ENCODE data around the gene HES2. TPM values are rescaled to one million over a fixed set of nuclear protein-coding genes. Genes with fewer than 3 reads are reported as not detected.

HES2 gene
- total and polyA plus RNA-seq, 9 of the 15 experiments (the other 6 are each of a cell fraction or from before 2014, with no cell fraction given), result 0.05 to 0.18 (median 0.07) TPM; not detected in 4

GRCh38 chr1:6401673-6402072 lies 18.0 kb downstream of the HES2 start:
- intact Hi-C loops (cut with micrococcal nuclease), result loop anchor here (5.0 kb wide), 2 partner anchors 36 to 86 kb away; no protein-coding TSS in a partner anchor
- CTCF ChIA-PET (ENCODE audit: low intra/inter-chr PET ratio), result interaction anchor here (0.7 to 1.1 kb wide), 2 partner anchors 81 to 1470 kb away, joined by 3 to 4 read pairs; no protein-coding TSS in a partner anchor

GRCh38 chr1:6399294-6399693 lies 20.4 kb downstream of the HES2 start:
- FAIRE-seq (no peak), ATAC-seq (no peak), DNase-seq (ENCODE audit: extremely low read depth in 1 of 4, low spot score in 3 of 4) (no peak)
- Histone ChIP-seq H2AFZ (ENCODE audit: low read depth, low read length) (no peak overlapping the region), H3K4me1 (replicated peaks in 1 of 2; ENCODE audit: control insufficient read depth in 2 of 2, insufficient read depth in 2 of 2, low read length in 2 of 2) (peaks cover 1 to 12% of the 10 kb centered on the region in 2 experiments; a peak in 3 of 5 replicates), H3K9me1 (ENCODE audit: control insufficient read depth, insufficient read depth, low read length) (no peaks in the 10 kb centered on the region), H3K9me3 (replicated peaks; ENCODE audit: control insufficient read depth, insufficient read depth, low read depth, low read length) (no peaks in the 10 kb centered on the region), H3K27ac (ENCODE audit: extremely low read depth, low read depth, low read length) (no peak overlapping the region), H3K36me3 (ENCODE audit: control insufficient read depth, insufficient read depth, low read length) (no peaks in the 10 kb centered on the region), H3K4me3 (no peak overlapping the region), H4K20me1 (replicated peaks; ENCODE audit: control insufficient read depth, insufficient read depth, low read length) (no peaks in the 10 kb centered on the region), H3K79me2 (ENCODE audit: control insufficient read depth, insufficient read depth, low read length) (peaks cover under 1% of the 10 kb centered on the region; the same call in 1 of the 3 replicates), H3K9ac (ENCODE audit: insufficient read depth in 1 of 2, low read depth in 2 of 2, low read length in 2 of 2) (no peak overlapping the region), H3K4me2 (ENCODE audit: insufficient read depth, low read length) (no peak overlapping the region), H3K27me3 (ENCODE audit: control insufficient read depth in 2 of 2, insufficient read depth in 2 of 2, low read length in 2 of 2) (peaks cover 0 to 3% of the 10 kb centered on the region in 2 experiments; a peak in 3 of 5 replicates)
- TF ChIP-seq ZNF436 (CRISPR knock-in tag; IDR thresholded peaks at IDR 0.05), result no peak
- no peak for TF ChIP-seq PBX2 (CRISPR knock-in tag; IDR thresholded peaks at IDR 0.05; ENCODE audit: low read depth)
- no peak for TF ChIP-seq PBX2 (tag; conservative IDR thresholded peaks at IDR 0.05; ENCODE audit: low read depth)
- TF ChIP-seq ZNF75A (CRISPR knock-in tag; IDR thresholded peaks at IDR 0.05), result no peak
- no peak for TF ChIP-seq FOXK2 (conservative IDR thresholded peaks at IDR 0.05 in 1 of 2, IDR thresholded peaks at IDR 0.05 in 1 of 2; ENCODE audit: low read depth in 2 of 2)
- TF ChIP-seq PREB (CRISPR knock-in tag; IDR thresholded peaks at IDR 0.05), result no peak
- TF ChIP-seq MTA2 (IDR thresholded peaks at IDR 0.05; ENCODE audit: low read depth), result no peak
- TF ChIP-seq ZKSCAN1 (IDR thresholded peaks at IDR 0.05; ENCODE audit: low read depth, low read length), result peak; percentile 78
- ChIA-PET POLR2A (no interaction called here), CTCF (ENCODE audit: low intra/inter-chr PET ratio) (interaction anchor here (0.6 kb wide), 1 partner anchor 279 kb away, joined by 6 read pairs; no protein-coding TSS in a partner anchor)
- intact Hi-C loops (cut with micrococcal nuclease) (no loop called here), in situ Hi-C loops (cut with MboI) (no loop called here)
- BruUV-seq (replicated peaks), result no TSS peak
- WGBS (ENCODE audit: insufficient coverage, low coverage, missing lambda C conversion rate), result 50% methylated on average over 3 of the region's 3 CpGs

More at GRCh38 chr1:6401673-6402072, 18.0 kb downstream of the HES2 start:
- Histone ChIP-seq H2AFZ (ENCODE audit: low read depth, low read length) (no peak overlapping the region), H3K9me3 (replicated peaks; ENCODE audit: control insufficient read depth, insufficient read depth, low read depth, low read length) (no peaks in the 10 kb centered on the region), H3K9ac (ENCODE audit: insufficient read depth in 1 of 2, low read depth in 2 of 2, low read length in 2 of 2) (no peak overlapping the region), H4K20me1 (replicated peaks; ENCODE audit: control insufficient read depth, insufficient read depth, low read length) (0 out of 2 replicates have a peak, but pooled peaks cover 9% of the 10 kb centered on the region), H3K4me3 (no peak overlapping the region), H3K9me1 (ENCODE audit: control insufficient read depth, insufficient read depth, low read length) (no peaks in the 10 kb centered on the region), H3K27me3 (ENCODE audit: control insufficient read depth in 2 of 2, insufficient read depth in 2 of 2, low read length in 2 of 2) (peaks cover 6% of the 10 kb centered on the region in 2 experiments), H3K27ac (ENCODE audit: extremely low read depth, low read depth, low read length) (no peak overlapping the region), H3K4me2 (ENCODE audit: insufficient read depth, low read length) (no peak overlapping the region), H3K4me1 (replicated peaks in 1 of 2; ENCODE audit: control insufficient read depth in 2 of 2, insufficient read depth in 2 of 2, low read length in 2 of 2) (peaks cover 0 to 12% of the 10 kb centered on the region in 2 experiments; a peak in 3 of 5 replicates), H3K36me3 (ENCODE audit: control insufficient read depth, insufficient read depth, low read length) (no peaks in the 10 kb centered on the region), H3K79me2 (ENCODE audit: control insufficient read depth, insufficient read depth, low read length) (no peaks in the 10 kb centered on the region)
- in situ Hi-C loops (cut with MboI), result loop anchor here (5.0 kb wide), 1 partner anchor 54 kb away; no protein-coding TSS in a partner anchor
- WGBS (ENCODE audit: insufficient coverage, low coverage, missing lambda C conversion rate), result 6% methylated on average over 6 of the region's 6 CpGs
- peak; percentile 25; the same call in 1 of the 2 replicates for TF ChIP-seq CEBPG (CRISPR knock-in tag; IDR thresholded peaks at IDR 0.05)
- TF ChIP-seq CEBPG (tag; conservative IDR thresholded peaks at IDR 0.05 in 1 of 2, IDR thresholded peaks at IDR 0.05 in 1 of 2), result no peak
- TF ChIP-seq FOXK1 (CRISPR knock-in tag; IDR thresholded peaks at IDR 0.05; ENCODE audit: borderline replicate concordance), result 0 out of 2 replicates have a peak, but pooled peaks have one; percentile 42
- TF ChIP-seq DDX20 (tag; IDR thresholded peaks at IDR 0.05; ENCODE audit: low read depth), result no peak
- TF ChIP-seq NRF1 (conservative IDR thresholded peaks at IDR 0.05 in 1 of 2, IDR thresholded peaks at IDR 0.05 in 1 of 2), result peak in 1 of 2 experiments; percentile 18; a peak in 1 of 4 replicates
- ATAC-seq (no peak), DNase-seq (ENCODE audit: extremely low read depth in 1 of 4, low spot score in 3 of 4) (no peak), FAIRE-seq (no peak)
- no TSS peak for BruUV-seq (replicated peaks)
- POLR2A ChIA-PET, result interaction anchor here (0.6 to 1.4 kb wide), 3 partner anchors 9 to 250 kb away, joined by 3 to 7 read pairs (median 4); no protein-coding TSS in a partner anchor

All from K562 (cell line).